DOHH2 (cell line): ENCODE results near the gene UBE2D3.

Experiments used
- CTCF ChIP-seq: fragments of 200-600 bp; sonication (generic); IDR thresholded peaks from one replicate; pipeline ENCODE4 v1.5.1; 2014; ENCODE audit warnings: antibody characterized with exemption, mild to moderate bottlenecking, low read depth, low read length; ENCODE audit not compliant: poor library complexity, severe bottlenecking
- EZH2phosphoT487 ChIP-seq: fragments of 200-600 bp; sonication (generic); IDR thresholded peaks from 2 replicates; pipeline ENCODE4 v1.6.1; 2017; ENCODE audit warnings: borderline replicate concordance, mild to moderate bottlenecking, antibody characterized with exemption, low read length, moderate library complexity, mixed read lengths

GRCh38 chr4:102871772-102872171, 44.4 kb upstream of the UBE2D3 start:
- TF ChIP-seq EZH2phosphoT487: no peak
- TF ChIP-seq CTCF: no peak
